Mucosa of rectum (tissue), 2 donors: ENCODE data around the gene CPEB4.

Experiments used
- H3K27ac ChIP-seq, 2 donors: one replicate each; pipeline ENCODE4 v1.7.0; 2013; ENCODE audit warnings: inconsistent platforms in 2 of 2, low read depth in 2 of 2, low read length in 2 of 2
- H3K27me3 ChIP-seq, 2 donors: one replicate each; pipeline ENCODE4 v1.7.0; 2013; ENCODE audit warnings: low read length in 2 of 2; ENCODE audit not compliant: control insufficient read depth in 2 of 2, insufficient read depth in 2 of 2
- H3K36me3 ChIP-seq, 2 donors: one replicate each; pipeline ENCODE4 v1.7.0; 2013; ENCODE audit warnings: low read length in 2 of 2; ENCODE audit not compliant: control insufficient read depth in 2 of 2, insufficient read depth in 2 of 2
- H3K4me1 ChIP-seq, 2 donors: one replicate each; pipeline ENCODE4 v1.7.0; 2013; ENCODE audit warnings: low read length in 2 of 2, mild to moderate bottlenecking in 1 of 2; ENCODE audit not compliant: control insufficient read depth in 2 of 2, insufficient read depth in 2 of 2
- H3K4me3 ChIP-seq, 2 donors: one replicate each; pipeline ENCODE4 v1.7.0; 2013; ENCODE audit warnings: low read length in 2 of 2
- H3K9ac ChIP-seq, 2 donors: one replicate each; pipeline ENCODE4 v1.7.0; 2013; ENCODE audit warnings: low read length in 2 of 2, low read depth in 1 of 2, mild to moderate bottlenecking in 1 of 2
- H3K9me3 ChIP-seq, 2 donors: one replicate each; pipeline ENCODE4 v1.7.0; 2013; ENCODE audit warnings: low read length in 2 of 2; ENCODE audit not compliant: control insufficient read depth in 2 of 2
- donor health status: healthy.
- donor health status: Normal muscosa, but diverticular disease.

CPEB4 gene

DNA sequence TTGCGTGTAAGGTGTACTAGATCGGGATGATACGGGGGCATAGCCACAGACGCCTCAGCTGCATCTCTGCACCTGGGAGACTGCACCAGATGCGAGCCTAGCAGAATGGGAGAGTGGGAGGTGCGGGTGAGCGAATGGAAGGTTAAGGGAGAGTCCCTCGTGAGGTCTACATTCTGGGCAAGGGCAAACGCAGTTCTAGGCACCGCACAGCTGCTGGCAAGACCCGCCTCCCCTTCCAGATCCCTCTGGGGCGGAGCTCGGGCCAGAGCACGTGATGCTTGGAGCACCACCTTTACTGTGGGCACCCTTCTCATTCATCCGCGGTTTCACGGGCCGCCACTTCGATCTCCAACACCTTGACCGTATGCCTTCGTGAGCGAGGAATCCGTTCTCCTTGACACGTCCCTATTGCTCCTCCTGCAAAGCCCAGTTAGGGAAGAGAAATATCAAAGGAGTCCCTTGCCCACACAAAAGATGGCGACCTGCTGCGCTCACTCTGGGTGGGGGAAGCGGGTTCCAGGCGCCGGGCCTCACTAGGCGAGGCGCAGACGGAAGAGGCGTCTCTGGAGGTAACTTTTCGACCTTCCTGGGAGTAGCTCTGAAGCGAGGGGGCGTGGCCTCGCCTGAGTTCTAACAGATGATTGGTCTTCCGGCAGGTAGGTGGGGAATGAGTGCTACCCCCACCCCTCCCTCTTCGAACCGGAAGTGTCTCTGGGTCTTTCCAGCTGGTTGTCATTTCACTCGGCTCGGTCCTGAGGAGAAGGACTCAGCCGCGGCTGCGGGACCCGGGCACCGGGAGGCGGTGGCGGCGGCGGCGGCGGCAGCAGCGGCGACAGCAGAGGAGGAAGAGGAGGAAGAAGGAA lies at the start of gene CPEB4:
TSS of gene CPEB4 (plus strand) at position 740 of the 863 bp plus-strand sequence. CDS start 1,385 bp downstream, outside the sequence.
- Histone ChIP-seq H3K4me3 (peak within 1 kb of the TSS; percentile 84 to 90), H3K27me3 (no peaks in the 10 kb centered on the region), H3K9ac (peak within 1 kb of the TSS; percentile 81 to 86), H3K4me1 (peaks cover 41 to 51% of the 10 kb centered on the region in 2 donors), H3K9me3 (no peaks in the 10 kb centered on the region), H3K27ac (peak within 1 kb of the TSS; percentile 83 to 89), H3K36me3 (no peaks in the 10 kb centered on the region)

DNA sequence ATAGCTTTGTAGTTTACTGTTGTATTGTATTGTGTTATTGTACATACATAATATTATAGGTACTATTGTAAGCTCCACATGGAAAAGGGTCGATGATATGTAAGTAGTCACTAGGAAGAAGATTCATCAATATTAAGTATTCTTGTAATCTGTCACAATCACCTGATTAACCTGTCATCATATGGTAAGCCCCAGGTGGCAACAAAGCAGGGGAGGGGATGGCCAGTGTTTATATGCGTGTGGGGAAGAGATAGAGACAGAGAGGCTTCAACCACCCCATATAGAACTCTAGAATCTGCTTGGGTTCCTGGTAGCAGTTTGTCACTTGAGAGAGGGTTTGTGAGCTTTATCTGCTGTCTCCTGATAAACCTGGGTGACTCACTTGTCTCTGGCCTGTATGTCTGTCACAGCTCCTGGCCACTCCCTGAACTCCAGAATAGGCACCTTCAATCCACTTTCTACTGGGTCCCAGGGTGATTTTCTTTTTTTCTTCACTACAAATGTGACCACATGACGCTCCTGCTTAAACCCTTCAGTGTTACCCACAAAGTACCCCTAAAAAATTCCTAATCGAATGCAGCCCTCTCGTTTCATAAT lies 48.9 kb upstream of the CPEB4 start:
- no peaks in the 10 kb centered on the region for H3K9me3 ChIP-seq
- H3K27me3 ChIP-seq: no peaks in the 10 kb centered on the region
- H3K4me1 ChIP-seq: no peaks in the 10 kb centered on the region
- H3K27ac ChIP-seq: no peak overlapping the region
- H3K36me3 ChIP-seq: no peaks in the 10 kb centered on the region
- no peak overlapping the region for H3K4me3 ChIP-seq
- no peak overlapping the region for H3K9ac ChIP-seq

- Histone ChIP-seq H3K9me3 (no peaks in the 10 kb centered on the region), H3K36me3 (no peaks in the 10 kb centered on the region), H3K27me3 (no peaks in the 10 kb centered on the region), H3K27ac (no peak overlapping the region), H3K9ac (no peak overlapping the region), H3K4me1 (no peaks in the 10 kb centered on the region), H3K4me3 (no peak overlapping the region)
Observed at GRCh38 chr5:173840111-173840983, 47.8 kb upstream of the CPEB4 start.

GRCh38 chr5:173841710-173842109 lies 46.4 kb upstream of the CPEB4 start:
- H3K9ac ChIP-seq: no peak overlapping the region
- H3K4me3 ChIP-seq: no peak overlapping the region
- no peaks in the 10 kb centered on the region for H3K27me3 ChIP-seq
- no peaks in the 10 kb centered on the region for H3K9me3 ChIP-seq
- H3K4me1 ChIP-seq: no peaks in the 10 kb centered on the region
- H3K36me3 ChIP-seq: no peaks in the 10 kb centered on the region
- no peak overlapping the region for H3K27ac ChIP-seq

DNA sequence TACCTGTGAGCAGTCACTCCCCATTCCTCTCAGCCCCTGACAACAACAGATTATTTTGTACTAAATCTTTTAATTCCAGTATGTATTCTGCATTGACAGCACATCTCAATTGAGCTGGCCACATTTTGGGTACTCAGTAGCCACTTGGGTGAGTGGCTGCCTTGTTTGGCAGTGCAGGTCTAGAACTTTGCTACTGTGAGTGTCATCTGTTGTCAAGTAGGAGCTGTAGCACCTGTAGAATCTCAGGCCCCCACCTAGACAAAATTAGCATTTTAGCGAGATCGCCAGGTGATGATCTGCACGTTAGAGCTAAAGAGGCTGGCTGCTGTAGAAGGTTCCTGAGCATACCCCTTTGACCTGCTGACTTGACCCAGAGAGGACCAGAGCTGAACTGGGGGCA lies 44.4 kb upstream of the CPEB4 start:
- no peaks in the 10 kb centered on the region for H3K27me3 ChIP-seq
- no peaks in the 10 kb centered on the region for H3K36me3 ChIP-seq
- no peaks in the 10 kb centered on the region for H3K4me1 ChIP-seq
- H3K9ac ChIP-seq: no peak overlapping the region
- H3K9me3 ChIP-seq: no peaks in the 10 kb centered on the region
- no peak overlapping the region for H3K27ac ChIP-seq
- no peak overlapping the region for H3K4me3 ChIP-seq

- no peaks in the 10 kb centered on the region for H3K4me1 ChIP-seq
- no peak overlapping the region for H3K27ac ChIP-seq
- no peaks in the 10 kb centered on the region for H3K36me3 ChIP-seq
- H3K4me3 ChIP-seq: no peak overlapping the region
- H3K9me3 ChIP-seq: no peaks in the 10 kb centered on the region
- H3K27me3 ChIP-seq: no peaks in the 10 kb centered on the region
- H3K9ac ChIP-seq: no peak overlapping the region
Observed at GRCh38 chr5:173845321-173845720, 42.8 kb upstream of the CPEB4 start.

GRCh38 chr5:173846929-173847501 lies 41.1 kb upstream of the CPEB4 start:
- H3K27ac ChIP-seq: no peak overlapping the region
- no peaks in the 10 kb centered on the region for H3K9me3 ChIP-seq
- H3K4me1 ChIP-seq: peaks cover 0 to 2% of the 10 kb centered on the region in 2 donors
- no peak overlapping the region for H3K4me3 ChIP-seq
- H3K27me3 ChIP-seq: no peaks in the 10 kb centered on the region
- no peaks in the 10 kb centered on the region for H3K36me3 ChIP-seq
- H3K9ac ChIP-seq: no peak overlapping the region

DNA sequence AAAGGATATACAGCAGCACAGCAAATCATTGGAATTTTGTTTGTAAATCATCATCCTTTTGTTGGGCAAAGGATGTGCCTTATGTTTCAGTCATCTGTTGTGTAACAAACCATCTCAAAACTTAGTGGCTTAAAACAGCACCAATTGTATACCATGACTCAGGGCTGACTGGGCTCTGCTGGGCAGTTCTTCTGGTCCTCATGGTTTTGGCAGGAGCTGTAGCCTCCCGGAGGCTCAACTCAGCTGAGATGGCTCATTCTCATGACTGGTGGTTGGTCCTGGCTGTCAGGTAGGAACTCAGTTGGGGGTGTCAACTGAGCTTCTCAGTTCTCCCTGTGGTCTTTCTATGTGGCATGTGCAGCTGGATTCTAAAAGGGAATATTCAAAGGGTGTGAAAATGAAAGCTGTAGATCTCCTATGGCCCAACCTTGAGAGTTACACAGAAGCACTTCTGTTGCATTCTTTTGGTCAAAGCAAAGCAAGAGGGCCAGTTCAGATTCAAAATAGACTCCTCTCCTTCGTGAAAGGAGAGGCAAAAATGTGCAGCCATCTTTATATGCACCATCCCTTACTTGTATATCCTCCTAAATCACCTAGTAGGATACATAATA lies 39.1 kb upstream of the CPEB4 start:
- no peak overlapping the region for H3K9ac ChIP-seq

GRCh38 chr5:173849908-173850307 lies 38.2 kb upstream of the CPEB4 start:
- H3K9me3 ChIP-seq: no peaks in the 10 kb centered on the region
- H3K27me3 ChIP-seq: no peaks in the 10 kb centered on the region
- no peak overlapping the region for H3K9ac ChIP-seq
- H3K36me3 ChIP-seq: no peaks in the 10 kb centered on the region
- no peak overlapping the region for H3K4me3 ChIP-seq
- peaks cover 0 to 2% of the 10 kb centered on the region in 2 donors for H3K4me1 ChIP-seq
- no peak overlapping the region for H3K27ac ChIP-seq

More for the DNA sequence above, 39.1 kb upstream of the CPEB4 start:
- peaks cover 0 to 2% of the 10 kb centered on the region in 2 donors for H3K4me1 ChIP-seq
- H3K27ac ChIP-seq: no peak overlapping the region
- no peaks in the 10 kb centered on the region for H3K27me3 ChIP-seq
- no peaks in the 10 kb centered on the region for H3K36me3 ChIP-seq
- H3K4me3 ChIP-seq: no peak overlapping the region
- no peaks in the 10 kb centered on the region for H3K9me3 ChIP-seq
